OCI-LY3 (cell line): Measurements from ENCODE around the gene ERC1.
"Not testable (repeated sequence)": the region's sequence is repeated elsewhere in the genome, so short reads cannot be mapped to it uniquely, and the experiment has no call there.

ENCODE experiments used
- H2AFZ ChIP-seq: fragments of 200-600, 300-600 bp; shearing (Covaris generic); 2 replicates; pipeline ENCODE4 v1.6.0; 2014; ENCODE audit warnings: antibody characterized with exemption, low read depth, low read length
- H3K27ac ChIP-seq: fragments of 200-600, 300-600 bp; sonication (generic); 2 replicates; pipeline ENCODE4 v1.5.1; 2014; ENCODE audit warnings: mild to moderate bottlenecking, low read length, moderate library complexity, mixed read lengths
- H3K27me3 ChIP-seq: fragments of 200-600, 300-600 bp; sonication (generic); 2 replicates; pipeline ENCODE4 v1.6.1; 2014; ENCODE audit warnings: low read depth, low read length, mixed read lengths
- H3K36me3 ChIP-seq: fragments of 200-600, 300-600 bp; sonication (generic); replicated peaks from 2 replicates; pipeline ENCODE3; 2014; ENCODE audit warnings: low read depth, low read length, mixed read lengths
- H3K4me1 ChIP-seq: fragments of 300-600, 200-600 bp; sonication (generic); 2 replicates; pipeline ENCODE4 v1.6.1; 2014; ENCODE audit warnings: low read length, mixed read lengths
- H3K4me2 ChIP-seq: fragments of 200-600, 300-600 bp; sonication (generic); 2 replicates; pipeline ENCODE4 v1.6.1; 2014; ENCODE audit warnings: low read length, mixed read lengths
- H3K4me3 ChIP-seq: fragments of 300-600, 200-600 bp; sonication (generic); 2 replicates; pipeline ENCODE4 v1.5.1; 2014; ENCODE audit warnings: antibody characterized with exemption, mild to moderate bottlenecking, low read length, moderate library complexity
- H3K79me2 ChIP-seq: fragments of 300-600, 200-600 bp; shearing (Covaris generic); 2 replicates; pipeline ENCODE4 v1.6.1; 2014; ENCODE audit warnings: mild to moderate bottlenecking, low read length, mixed read lengths
- H3K9ac ChIP-seq: fragments of 300-600, 200-600 bp; shearing (Covaris generic); 2 replicates; pipeline ENCODE4 v1.6.0; 2014; ENCODE audit warnings: mild to moderate bottlenecking, low read length, moderate library complexity
- H3K9me3 ChIP-seq: fragments of 200-600, 300-600 bp; shearing (Covaris generic); 2 replicates; pipeline ENCODE4 v1.6.1; 2014; ENCODE audit warnings: low read length, mixed read lengths; ENCODE audit not compliant: insufficient read depth
- H4K20me1 ChIP-seq: fragments of 200-600, 300-600 bp; sonication (generic); 2 replicates; pipeline ENCODE4 v1.6.1; 2016; ENCODE audit warnings: low read length, mixed read lengths; ENCODE audit not compliant: insufficient read depth
- CTCF ChIP-seq: fragments of 200-600, 300-600 bp; sonication (generic); IDR thresholded peaks from 2 replicates; pipeline ENCODE4 v1.5.1; 2014; ENCODE audit warnings: antibody characterized with exemption, low read length, low read depth
- EZH2phosphoT487 ChIP-seq: fragments of 200-600 bp; shearing (Covaris generic); IDR thresholded peaks from 2 replicates; pipeline ENCODE4 v1.6.1; 2018; ENCODE audit warnings: antibody characterized with exemption, mixed run types, low read depth

The ERC1 gene

GRCh38 chr12:1204581-1205121 is 213.6 kb downstream of the ERC1 start:
- Histone ChIP-seq H3K27me3 (no peaks in the 10 kb centered on the region), H3K4me2 (peak overlapping the region; percentile 86), H2AFZ (peak overlapping the region; percentile 48; the same call in 1 of the 2 replicates), H3K9me3 (no peaks in the 10 kb centered on the region; the same call in 1 of the 2 replicates), H3K27ac (no peak overlapping the region), H3K4me3 (peak overlapping the region; percentile 69), H3K79me2 (no peaks in the 10 kb centered on the region), H4K20me1 (no peaks in the 10 kb centered on the region), H3K36me3 (no peaks in the 10 kb centered on the region), H3K4me1 (peaks cover 14% of the 10 kb centered on the region), H3K9ac (peak overlapping the region; percentile 9; the same call in 1 of the 2 replicates)
- TF ChIP-seq EZH2phosphoT487 (no peak), CTCF (no peak)

GRCh38 chr12:1205512-1206060 is 214.6 kb downstream of the ERC1 start:
- Histone ChIP-seq H3K4me1 (peaks cover 14% of the 10 kb centered on the region), H3K4me2 (0 out of 2 replicates have a peak overlapping the region, but pooled peaks have one; percentile 13), H3K36me3 (no peaks in the 10 kb centered on the region), H3K27ac (no peak overlapping the region), H4K20me1 (no peaks in the 10 kb centered on the region), H3K9me3 (no peaks in the 10 kb centered on the region; the same call in 1 of the 2 replicates), H3K9ac (no peak overlapping the region), H3K4me3 (no peak overlapping the region), H3K27me3 (no peaks in the 10 kb centered on the region), H3K79me2 (no peaks in the 10 kb centered on the region), H2AFZ (no peak overlapping the region)
- TF ChIP-seq CTCF: no peak

DNA sequence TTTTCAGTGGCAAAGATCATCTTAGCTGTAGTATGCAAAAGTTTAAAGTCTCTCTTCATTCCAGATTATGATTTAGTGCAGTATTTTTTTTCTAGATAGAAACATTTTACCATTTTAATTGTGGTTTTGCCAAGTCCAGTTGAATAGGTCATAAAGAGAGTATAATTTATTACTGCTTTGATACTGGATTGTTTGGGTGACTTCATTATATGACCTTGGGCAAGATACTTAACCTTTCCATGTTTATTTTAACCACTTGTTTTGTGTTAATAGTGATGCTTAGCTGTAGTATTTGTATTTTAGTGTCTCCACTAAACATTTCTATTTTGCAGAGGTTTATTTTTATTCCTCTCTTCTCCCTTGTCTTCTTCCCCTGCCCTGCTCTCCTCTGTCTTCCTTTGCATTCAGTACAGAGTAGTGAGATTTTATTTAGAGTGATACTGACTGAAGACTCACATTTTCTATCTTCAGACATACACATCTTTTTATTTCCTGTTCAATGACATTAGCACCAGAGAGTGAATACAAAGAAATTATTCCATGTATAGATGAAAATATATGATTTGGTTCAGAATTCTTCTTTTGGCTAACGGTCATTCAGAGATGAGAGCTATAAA is 215.2 kb downstream of the ERC1 start:
- H3K4me2 ChIP-seq: no peak overlapping the region
- H3K9ac ChIP-seq: no peak overlapping the region
- H3K27ac ChIP-seq: no peak overlapping the region
- no peak overlapping the region for H2AFZ ChIP-seq
- peaks cover 14% of the 10 kb centered on the region for H3K4me1 ChIP-seq
- H3K27me3 ChIP-seq: no peaks in the 10 kb centered on the region
- H3K9me3 ChIP-seq: no peaks in the 10 kb centered on the region; the same call in 1 of the 2 replicates
- no peaks in the 10 kb centered on the region for H3K79me2 ChIP-seq
- H4K20me1 ChIP-seq: no peaks in the 10 kb centered on the region
- H3K36me3 ChIP-seq: no peaks in the 10 kb centered on the region
- no peak overlapping the region for H3K4me3 ChIP-seq
- TF ChIP-seq CTCF: no peak
- no peak for TF ChIP-seq EZH2phosphoT487

GRCh38 chr12:1207276-1207675 is 216.3 kb downstream of the ERC1 start:
- Histone ChIP-seq H3K27me3 (no peaks in the 10 kb centered on the region), H3K36me3 (no peaks in the 10 kb centered on the region), H3K79me2 (no peaks in the 10 kb centered on the region), H3K9ac (no peak overlapping the region), H3K27ac (no peak overlapping the region), H2AFZ (no peak overlapping the region), H3K9me3 (no peaks in the 10 kb centered on the region; the same call in 1 of the 2 replicates), H3K4me3 (no peak overlapping the region), H4K20me1 (no peaks in the 10 kb centered on the region), H3K4me2 (no peak overlapping the region), H3K4me1 (peaks cover 14% of the 10 kb centered on the region)
- TF ChIP-seq EZH2phosphoT487 (no peak), CTCF (no peak)

DNA sequence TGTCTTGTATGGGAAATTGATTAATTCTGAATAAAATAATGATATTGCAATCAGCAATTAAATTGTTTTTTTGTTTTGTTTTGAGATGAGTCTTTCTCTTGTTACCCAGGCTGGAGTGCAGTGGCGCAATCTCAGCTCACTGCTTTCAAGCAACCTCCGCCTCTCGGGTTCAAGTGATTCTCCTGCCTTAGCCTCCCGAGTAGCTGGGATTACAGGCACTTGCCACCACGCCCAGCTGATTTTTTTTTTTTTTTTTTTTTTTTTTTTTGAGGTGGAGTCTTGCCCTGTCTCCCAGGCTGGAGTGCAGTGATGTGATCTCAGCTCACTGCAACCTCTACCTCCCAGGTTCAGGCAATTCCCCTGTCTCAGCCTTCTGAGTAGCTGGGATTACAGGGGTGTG is 217.7 kb downstream of the ERC1 start:
- not testable (repeated sequence) for H2AFZ ChIP-seq, H3K4me2 ChIP-seq, H3K36me3 ChIP-seq, H3K9me3 ChIP-seq, H3K9ac ChIP-seq, H4K20me1 ChIP-seq, H3K4me3 ChIP-seq, H3K27ac ChIP-seq, H3K79me2 ChIP-seq, H3K27me3 ChIP-seq
- peaks cover 20% of the 10 kb centered on the region for H3K4me1 ChIP-seq
